Psoas muscle (tissue), 8 donors: ENCODE results near the gene RBM47. TPM values are rescaled to one million over a fixed set of nuclear protein-coding genes. Genes with fewer than 3 reads are reported as not detected.

Source experiments
- ATAC-seq, 4 donors: fragments of 200-7000 bp; cut with Tn5 transposase; one replicate each; pipeline ENCODE4 v1.9.1; 2020; ENCODE audit warnings: moderate library complexity in 3 of 4, mild to moderate bottlenecking in 2 of 4
- DNase-seq, 2 donors: peaks; one replicate each; pipeline ENCODE4 v3.0.0-alpha.2; 2020
- H3K27ac ChIP-seq: fragments of 200-600 bp; one replicate; pipeline ENCODE4 v1.8.0; 2022
- H3K27me3 ChIP-seq, 3 donors: fragments of 200-600 bp in 1 of 3; one replicate each; pipeline versions ENCODE4 v1.6.1 to v1.8.0; 2013 to 2022; ENCODE audit warnings: low read length in 2 of 3, mild to moderate bottlenecking in 2 of 3, moderate library complexity in 1 of 3; ENCODE audit not compliant: insufficient read depth in 3 of 3
- H3K36me3 ChIP-seq, 2 donors: fragments of 200-600 bp in 1 of 2; one replicate each; pipeline versions ENCODE4 v1.6.1 to v1.8.0; 2013 to 2022; ENCODE audit warnings: low read depth in 1 of 2, mild to moderate bottlenecking in 1 of 2, moderate library complexity in 1 of 2; ENCODE audit not compliant: insufficient read depth in 1 of 2
- H3K4me1 ChIP-seq: fragments of 200-600 bp; one replicate; pipeline ENCODE4 v1.8.0; 2022
- H3K4me3 ChIP-seq: fragments of 200-600 bp; one replicate; pipeline ENCODE4 v1.8.0; 2022; ENCODE audit warnings: mild to moderate bottlenecking
- H3K9me3 ChIP-seq: fragments of 200-600 bp; one replicate; pipeline ENCODE4 v1.8.0; 2022
- WGBS, 3 donors: extraction: QIAGEN DNeasy Blood & Tissue Kit; methylation state at CpG; one replicate each; pipeline versions ENCODE4 v1.1.6 to v1.1.7; 2013; 5-methylcytosine and 5-hydroxymethylcytosine counted together
- intact Hi-C, 2 donors: fragments of 100-400 bp; cut with DNase I; formaldehyde crosslinking; loops; one replicate each; pipeline versions ENCODE4 v1.11.0 to v1.14.2; 2022
- polyA plus RNA-seq, 3 donors: library from polyadenylated mRNA; stranded (reverse); fragments of 200-250 nt; gene quantifications; one replicate each; pipeline ENCODE4 v1.2.3, GENCODE V29; 2013
- total RNA-seq, 4 donors: library from RNA; stranded (reverse); fragmentation: NEBNext Ultra II Directional in 2 of 4; extraction: Animal tissue kit (Norgen Biotek cat#: 25700) in 2 of 4; gene quantifications; one replicate each; pipeline versions ENCODE4 v1.2.1 to v1.2.4, GENCODE V29; 2021 to 2023
- TF ChIP-seq, protein P1 (sequence below): fragments of 200-600 bp; IDR thresholded peaks from one replicate; pipeline ENCODE4 v1.8.0; 2022; ENCODE audit warnings: antibody characterized with exemption
- donor health status: healthy with polysubstance abuse.
- donor health status: DM: no; HTN: no; CAD: no; lungs with moderate emphysema.
- donor health status: Bipolar disorder and iron deficiency.
- donor health status: healthy.
- donor health status: DM: yes; HTN: yes; CAD: no.
- donor health status: DM: no; HTN: no; CAD: no.
- donor health status: DM: no; HTN: no; CAD: no.
- donor health status: DM: yes; HTN: yes; CAD: no.

RBM47 gene
- total and polyA plus RNA-seq, 7 donors, result 0.17 to 2.3 (median 1.2) TPM

DNA sequence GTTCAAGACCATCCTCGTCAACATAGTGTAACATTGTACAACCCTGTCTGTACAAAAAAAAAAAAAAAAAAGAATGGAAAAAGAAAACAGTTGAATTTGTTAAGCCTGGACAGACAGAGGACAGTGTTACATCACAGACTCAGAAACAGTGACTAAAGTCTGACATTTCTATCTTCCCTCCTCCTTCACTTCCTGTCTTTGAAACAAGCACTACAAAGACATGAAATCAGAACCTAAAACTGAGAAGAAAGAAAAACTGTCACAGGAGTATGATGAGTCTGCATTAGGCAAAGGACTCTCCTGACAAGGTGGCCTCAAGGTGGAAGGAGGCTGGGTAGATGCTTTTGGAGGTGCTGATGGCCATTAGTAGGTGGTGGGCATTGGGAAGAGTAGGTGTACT, 126.7 kb downstream of the RBM47 start:
- ATAC-seq, result no peak
- no peak overlapping the region for H3K4me3 ChIP-seq

GRCh38 chr4:40502220-40502619, 127.4 kb downstream of the RBM47 start:
- DNase-seq (no peak), ATAC-seq (no peak)
- intact Hi-C loops, result no loop called here
- Histone ChIP-seq H3K27ac (no peak overlapping the region), H3K27me3 (no peaks in the 10 kb centered on the region), H3K4me3 (no peak overlapping the region), H3K4me1 (no peaks in the 10 kb centered on the region), H3K36me3 (no peaks in the 10 kb centered on the region), H3K9me3 (no peaks in the 10 kb centered on the region)
- WGBS, 3 donors, result 65 to 77% (median 65%) methylated on average over 4 of the region's 4 CpGs
- TF ChIP-seq, protein P1, sequence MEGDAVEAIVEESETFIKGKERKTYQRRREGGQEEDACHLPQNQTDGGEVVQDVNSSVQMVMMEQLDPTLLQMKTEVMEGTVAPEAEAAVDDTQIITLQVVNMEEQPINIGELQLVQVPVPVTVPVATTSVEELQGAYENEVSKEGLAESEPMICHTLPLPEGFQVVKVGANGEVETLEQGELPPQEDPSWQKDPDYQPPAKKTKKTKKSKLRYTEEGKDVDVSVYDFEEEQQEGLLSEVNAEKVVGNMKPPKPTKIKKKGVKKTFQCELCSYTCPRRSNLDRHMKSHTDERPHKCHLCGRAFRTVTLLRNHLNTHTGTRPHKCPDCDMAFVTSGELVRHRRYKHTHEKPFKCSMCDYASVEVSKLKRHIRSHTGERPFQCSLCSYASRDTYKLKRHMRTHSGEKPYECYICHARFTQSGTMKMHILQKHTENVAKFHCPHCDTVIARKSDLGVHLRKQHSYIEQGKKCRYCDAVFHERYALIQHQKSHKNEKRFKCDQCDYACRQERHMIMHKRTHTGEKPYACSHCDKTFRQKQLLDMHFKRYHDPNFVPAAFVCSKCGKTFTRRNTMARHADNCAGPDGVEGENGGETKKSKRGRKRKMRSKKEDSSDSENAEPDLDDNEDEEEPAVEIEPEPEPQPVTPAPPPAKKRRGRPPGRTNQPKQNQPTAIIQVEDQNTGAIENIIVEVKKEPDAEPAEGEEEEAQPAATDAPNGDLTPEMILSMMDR, result no peak

More for the DNA sequence above, 126.7 kb downstream of the RBM47 start:
- intact Hi-C loops, result no loop called here
- no peaks in the 10 kb centered on the region for H3K36me3 ChIP-seq
- TF ChIP-seq, protein P1, result no peak
- no peaks in the 10 kb centered on the region for H3K4me1 ChIP-seq
- WGBS, 3 donors, result 95 to 100% (median 100%) methylated on average over 1 of the region's 1 CpG
- H3K9me3 ChIP-seq, result no peaks in the 10 kb centered on the region
- H3K27me3 ChIP-seq, result no peaks in the 10 kb centered on the region
- DNase-seq, result no peak
- H3K27ac ChIP-seq, result no peak overlapping the region

DNA sequence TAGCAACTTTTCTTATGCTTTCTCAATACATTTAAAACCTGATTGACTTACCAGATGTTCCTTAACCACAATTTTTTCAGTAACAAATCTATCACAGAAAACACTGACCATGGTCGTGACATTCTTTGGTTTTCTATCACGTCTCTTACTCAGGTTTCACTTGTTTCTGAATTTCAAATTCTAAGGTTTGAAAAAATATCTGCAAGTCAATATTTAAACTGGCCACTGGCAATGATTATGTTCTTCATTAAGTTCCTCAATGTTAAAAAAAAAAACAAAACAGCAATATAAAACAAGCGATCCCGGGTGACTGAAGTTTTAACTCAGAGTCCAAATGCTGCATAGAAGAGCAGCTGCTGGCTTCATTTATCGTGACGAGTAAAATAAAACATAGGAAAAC, 128.9 kb downstream of the RBM47 start:
- TF ChIP-seq, protein P1, result no peak
- ATAC-seq, result no peak
- Histone ChIP-seq H3K27ac (no peak overlapping the region), H3K4me1 (no peaks in the 10 kb centered on the region), H3K9me3 (no peaks in the 10 kb centered on the region), H3K36me3 (no peaks in the 10 kb centered on the region), H3K27me3 (no peaks in the 10 kb centered on the region), H3K4me3 (no peak overlapping the region)
- WGBS, 3 donors, result 23 to 34% (median 23%) methylated on average over 6 of the region's 6 CpGs
- DNase-seq, result no peak
- intact Hi-C loops, result no loop called here

DNA sequence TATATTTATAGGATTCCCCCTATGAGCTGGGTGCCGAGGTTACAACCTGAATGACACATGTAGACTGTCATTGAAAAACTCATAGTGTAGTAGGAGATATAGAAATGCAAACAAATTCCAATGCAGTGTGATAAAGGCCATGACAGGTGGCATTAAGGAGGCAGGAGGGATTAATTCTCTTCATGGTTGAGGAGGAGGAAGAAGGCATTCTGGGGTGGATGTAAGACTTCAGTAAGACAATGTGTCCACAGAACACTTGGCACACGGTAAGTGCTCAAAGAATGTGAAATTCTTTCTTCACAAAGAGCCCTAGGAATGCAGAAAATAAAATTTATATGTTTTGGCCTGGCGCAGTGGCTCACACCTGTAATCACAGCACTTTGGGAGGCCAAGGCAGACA, 136.5 kb downstream of the RBM47 start:
- TF ChIP-seq, protein P1, result no peak
- H3K4me1 ChIP-seq, result no peaks in the 10 kb centered on the region
- no peaks in the 10 kb centered on the region for H3K36me3 ChIP-seq
- DNase-seq, result no peak
- no peak overlapping the region for H3K4me3 ChIP-seq
- ATAC-seq, result no peak
- H3K9me3 ChIP-seq, result no peaks in the 10 kb centered on the region
- 52 to 67% (median 56%) methylated on average over 3 of the region's 3 CpGs for WGBS, 3 donors
- no peak overlapping the region for H3K27ac ChIP-seq
- intact Hi-C loops, result no loop called here
- H3K27me3 ChIP-seq, result no peaks in the 10 kb centered on the region

GRCh38 chr4:40492691-40493090, 137.0 kb downstream of the RBM47 start:
- 75 to 87% (median 79%) methylated on average over 3 of the region's 3 CpGs for WGBS, 3 donors

More at GRCh38 chr4:40492691-40493090, 137.0 kb downstream of the RBM47 start:
- ATAC-seq, result no peak
- TF ChIP-seq, protein P1, result no peak
- Histone ChIP-seq H3K36me3 (no peaks in the 10 kb centered on the region), H3K4me3 (no peak overlapping the region), H3K27ac (no peak overlapping the region), H3K4me1 (no peaks in the 10 kb centered on the region), H3K27me3 (peaks cover 0 to 3% (median 0%) of the 10 kb centered on the region in 3 donors), H3K9me3 (no peaks in the 10 kb centered on the region)
- DNase-seq, result no peak
- intact Hi-C loops, result no loop called here
